ENCODE results near the gene PCDHA1.
"Not testable (repeated sequence)": the region's sequence is repeated elsewhere in the genome, so short reads cannot be mapped to it uniquely, and the experiment has no call there.

Gene PCDHA1

DNA sequence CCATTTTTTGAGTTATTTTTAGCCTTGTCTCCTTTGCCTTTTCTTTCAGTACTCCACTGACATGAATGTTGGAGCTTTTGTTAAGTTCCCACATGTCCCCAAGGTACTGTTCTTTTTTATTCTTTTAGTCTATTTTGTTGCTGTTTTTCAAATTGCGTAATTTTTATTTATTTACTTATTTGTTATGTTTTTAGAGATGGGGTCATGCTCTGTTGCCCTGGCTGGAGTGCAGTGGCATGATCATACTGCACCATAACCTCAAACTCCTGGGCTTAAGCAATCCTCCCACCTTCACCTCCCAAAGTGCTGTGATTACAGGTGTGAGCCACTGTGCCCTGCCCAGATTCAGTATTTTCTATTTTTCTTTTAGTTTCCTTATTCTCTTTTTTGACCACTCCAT lies 5.4 kb upstream of the PCDHA1 start:
- FAIRE-seq, result no peak
- TF ChIP-seq, protein P1, sequence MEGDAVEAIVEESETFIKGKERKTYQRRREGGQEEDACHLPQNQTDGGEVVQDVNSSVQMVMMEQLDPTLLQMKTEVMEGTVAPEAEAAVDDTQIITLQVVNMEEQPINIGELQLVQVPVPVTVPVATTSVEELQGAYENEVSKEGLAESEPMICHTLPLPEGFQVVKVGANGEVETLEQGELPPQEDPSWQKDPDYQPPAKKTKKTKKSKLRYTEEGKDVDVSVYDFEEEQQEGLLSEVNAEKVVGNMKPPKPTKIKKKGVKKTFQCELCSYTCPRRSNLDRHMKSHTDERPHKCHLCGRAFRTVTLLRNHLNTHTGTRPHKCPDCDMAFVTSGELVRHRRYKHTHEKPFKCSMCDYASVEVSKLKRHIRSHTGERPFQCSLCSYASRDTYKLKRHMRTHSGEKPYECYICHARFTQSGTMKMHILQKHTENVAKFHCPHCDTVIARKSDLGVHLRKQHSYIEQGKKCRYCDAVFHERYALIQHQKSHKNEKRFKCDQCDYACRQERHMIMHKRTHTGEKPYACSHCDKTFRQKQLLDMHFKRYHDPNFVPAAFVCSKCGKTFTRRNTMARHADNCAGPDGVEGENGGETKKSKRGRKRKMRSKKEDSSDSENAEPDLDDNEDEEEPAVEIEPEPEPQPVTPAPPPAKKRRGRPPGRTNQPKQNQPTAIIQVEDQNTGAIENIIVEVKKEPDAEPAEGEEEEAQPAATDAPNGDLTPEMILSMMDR (IDR thresholded peaks at IDR 0.05; ENCODE audit: insufficient read depth, missing control alignments), result no peak
- no peak for DNase-seq (ENCODE audit: insufficient read length, low spot score)

DNA sequence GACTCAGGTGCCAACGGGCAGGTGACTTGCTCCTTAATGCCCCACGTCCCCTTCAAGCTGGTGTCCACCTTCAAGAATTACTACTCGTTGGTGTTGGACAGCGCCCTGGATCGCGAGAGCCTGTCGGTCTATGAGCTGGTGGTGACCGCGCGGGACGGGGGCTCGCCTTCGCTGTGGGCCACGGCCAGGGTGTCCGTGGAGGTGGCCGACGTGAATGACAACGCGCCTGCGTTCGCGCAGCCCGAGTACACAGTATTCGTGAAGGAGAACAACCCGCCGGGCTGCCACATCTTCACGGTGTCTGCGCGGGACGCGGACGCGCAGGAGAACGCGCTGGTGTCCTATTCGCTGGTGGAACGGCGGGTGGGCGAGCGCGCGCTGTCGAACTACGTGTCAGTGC lies 1.5 kb downstream of the PCDHA1 start:
- FAIRE-seq; DNase-seq (ENCODE audit: insufficient read length, low spot score): not testable (repeated sequence)

DNA sequence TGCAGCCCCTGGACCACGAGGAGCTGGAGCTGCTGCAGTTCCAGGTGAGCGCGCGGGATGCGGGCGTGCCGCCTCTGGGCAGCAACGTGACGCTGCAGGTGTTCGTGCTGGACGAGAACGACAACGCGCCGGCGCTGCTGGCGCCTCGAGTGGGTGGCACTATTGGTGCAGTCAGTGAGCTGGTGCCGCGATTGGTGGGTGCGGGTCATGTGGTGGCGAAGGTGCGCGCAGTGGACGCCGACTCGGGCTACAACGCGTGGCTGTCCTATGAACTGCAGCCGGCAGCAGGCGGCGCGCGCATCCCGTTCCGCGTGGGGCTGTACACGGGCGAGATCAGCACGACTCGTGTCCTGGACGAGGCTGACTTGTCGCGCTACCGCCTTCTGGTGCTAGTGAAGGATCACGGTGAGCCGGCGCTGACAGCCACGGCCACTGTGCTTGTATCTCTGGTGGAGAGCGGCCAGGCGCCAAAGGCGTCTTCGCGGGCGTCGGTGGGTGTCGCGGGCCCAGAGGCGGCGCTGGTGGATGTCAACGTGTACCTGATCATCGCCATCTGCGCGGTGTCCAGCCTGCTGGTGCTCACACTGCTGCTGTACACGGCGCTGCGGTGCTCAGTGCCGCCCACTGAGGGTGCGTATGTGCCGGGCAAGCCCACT lies 2.0 kb downstream of the PCDHA1 start:
- DNase-seq (ENCODE audit: insufficient read length, low spot score); FAIRE-seq: not testable (repeated sequence)

DNA sequence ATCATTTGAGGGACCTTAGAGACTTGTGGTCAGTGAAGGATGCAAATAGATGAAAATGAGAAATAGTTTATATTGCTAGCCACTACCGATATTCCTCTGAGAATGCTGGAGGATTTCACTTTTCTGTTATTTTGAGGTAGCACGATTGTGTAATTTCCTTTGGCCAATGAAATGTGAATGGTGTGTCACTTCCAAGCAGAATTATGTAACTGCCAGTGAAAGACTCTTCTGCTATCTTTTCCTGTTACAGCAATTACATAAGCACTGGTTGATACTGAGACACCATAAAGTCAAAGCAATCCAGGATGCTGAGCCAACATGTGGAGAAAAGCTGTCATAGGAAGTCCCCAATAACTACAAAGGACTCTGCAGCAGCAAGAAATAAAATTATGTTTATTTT lies 5.1 kb downstream of the PCDHA1 start:
- FAIRE-seq (no peak), DNase-seq (ENCODE audit: insufficient read length, low spot score) (no peak)
- TF ChIP-seq, protein P1 (IDR thresholded peaks at IDR 0.05; ENCODE audit: insufficient read depth, missing control alignments), result no peak

DNA sequence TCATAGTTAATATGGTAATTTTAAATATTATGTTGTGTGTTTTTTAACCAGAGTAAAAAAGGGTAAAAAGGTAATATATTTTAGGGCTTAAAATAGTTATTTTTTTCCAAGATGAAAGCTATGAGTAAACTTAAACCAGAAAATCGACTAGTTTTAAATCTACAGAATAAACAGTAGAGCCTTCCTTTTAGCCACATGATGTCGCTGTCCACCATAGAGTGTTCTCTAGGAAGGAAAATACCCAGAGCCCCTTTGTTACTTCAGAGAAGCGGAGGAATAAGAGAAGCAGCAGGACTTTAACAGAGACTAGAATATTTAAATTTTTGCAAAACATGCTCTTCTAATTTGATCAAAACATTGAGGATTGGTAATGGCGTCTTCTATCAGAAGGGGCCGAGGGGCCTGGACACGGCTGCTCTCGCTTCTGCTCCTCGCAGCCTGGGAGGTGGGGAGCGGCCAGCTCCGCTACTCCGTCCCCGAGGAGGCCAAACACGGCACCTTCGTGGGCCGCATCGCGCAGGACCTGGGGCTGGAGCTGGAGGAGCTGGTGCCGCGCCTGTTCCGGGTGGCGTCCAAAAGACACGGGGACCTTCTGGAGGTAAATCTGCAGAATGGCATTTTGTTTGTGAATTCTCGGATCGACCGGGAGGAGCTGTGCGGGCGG lies 8.8 kb downstream of the PCDHA1 start, which contains the start of gene PCDHA2:
PCDHA2 (plus strand) TSS at position 258 of the 664 bp plus-strand sequence.
- DNase-seq (ENCODE audit: insufficient read length, low spot score) (no peak), FAIRE-seq (no peak)
- TF ChIP-seq, protein P1 (IDR thresholded peaks at IDR 0.05; ENCODE audit: insufficient read depth, missing control alignments), result no peak

DNA sequence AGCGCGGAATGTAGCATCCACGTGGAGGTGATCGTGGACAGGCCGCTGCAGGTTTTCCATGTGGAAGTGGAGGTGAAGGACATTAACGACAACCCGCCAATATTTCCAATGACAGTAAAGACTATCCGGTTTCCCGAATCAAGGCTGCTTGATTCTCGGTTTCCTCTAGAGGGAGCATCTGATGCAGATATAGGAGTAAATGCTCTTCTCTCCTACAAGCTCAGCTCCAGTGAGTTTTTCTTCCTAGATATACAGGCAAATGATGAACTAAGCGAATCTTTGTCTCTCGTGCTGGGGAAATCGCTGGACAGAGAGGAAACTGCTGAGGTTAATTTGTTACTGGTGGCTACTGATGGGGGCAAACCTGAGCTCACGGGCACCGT lies 9.3 kb downstream of the PCDHA1 start:
- TF ChIP-seq, protein P1 (IDR thresholded peaks at IDR 0.05; ENCODE audit: insufficient read depth, missing control alignments), result peak; percentile 2
- DNase-seq (ENCODE audit: insufficient read length, low spot score), result no peak
- no peak for FAIRE-seq

DNA sequence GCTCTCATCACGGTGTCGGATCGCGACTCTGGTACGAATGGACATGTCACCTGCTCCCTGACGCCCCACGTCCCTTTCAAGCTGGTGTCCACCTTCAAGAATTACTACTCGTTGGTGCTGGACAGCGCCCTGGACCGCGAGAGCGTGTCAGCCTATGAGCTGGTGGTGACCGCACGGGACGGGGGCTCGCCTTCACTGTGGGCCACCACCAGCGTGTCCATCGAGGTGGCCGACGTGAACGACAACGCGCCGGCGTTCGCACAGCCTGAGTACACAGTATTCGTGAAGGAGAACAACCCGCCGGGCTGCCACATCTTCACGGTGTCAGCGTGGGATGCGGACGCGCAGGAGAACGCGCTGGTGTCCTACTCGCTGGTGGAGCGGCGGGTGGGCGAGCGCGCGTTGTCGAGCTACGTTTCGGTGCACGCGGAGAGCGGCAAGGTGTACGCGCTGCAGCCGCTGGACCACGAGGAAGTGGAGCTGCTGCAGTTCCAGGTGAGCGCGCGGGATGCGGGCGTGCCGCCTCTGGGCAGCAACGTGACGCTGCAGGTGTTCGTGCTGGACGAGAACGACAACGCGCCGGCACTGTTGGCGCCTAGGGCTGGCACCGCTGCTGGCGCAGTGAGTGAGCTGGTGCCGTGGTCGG lies 10.3 kb downstream of the PCDHA1 start:
- not testable (repeated sequence) for DNase-seq (ENCODE audit: insufficient read length, low spot score); FAIRE-seq

DNA sequence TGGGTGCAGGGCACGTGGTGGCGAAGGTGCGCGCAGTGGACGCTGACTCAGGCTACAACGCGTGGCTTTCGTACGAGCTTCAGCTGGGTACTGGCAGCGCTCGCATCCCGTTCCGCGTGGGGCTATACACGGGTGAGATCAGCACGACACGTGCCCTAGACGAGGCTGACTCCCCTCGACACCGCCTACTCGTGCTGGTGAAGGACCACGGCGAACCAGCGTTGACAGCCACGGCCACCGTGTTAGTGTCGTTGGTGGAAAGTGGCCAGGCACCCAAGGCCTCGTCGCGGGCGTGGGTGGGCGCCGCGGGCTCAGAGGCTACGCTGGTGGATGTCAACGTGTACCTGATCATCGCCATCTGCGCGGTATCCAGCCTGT lies 10.8 kb downstream of the PCDHA1 start:
- TF ChIP-seq, protein P1 (IDR thresholded peaks at IDR 0.05; ENCODE audit: insufficient read depth, missing control alignments), result no peak
- no peak for DNase-seq (ENCODE audit: insufficient read length, low spot score)
- no peak for FAIRE-seq

Measured in D721Med (cell line).